ENCODE measurements around the gene LAMC3.

The LAMC3 gene

GRCh38 chr9:131017067-131017466, 8.1 kb downstream of the LAMC3 start:
- H3K9me3 ChIP-seq (replicated peaks; ENCODE audit: low read length), result no peaks in the 10 kb centered on the region
- no peaks in the 10 kb centered on the region for H3K36me3 ChIP-seq (ENCODE audit: insufficient read depth, low read length)
- peaks cover 9% of the 10 kb centered on the region for H3K4me1 ChIP-seq (ENCODE audit: control insufficient read depth, insufficient read depth, low read length)
- no peak overlapping the region for H3K9ac ChIP-seq (ENCODE audit: low read depth, low read length)
- H3K4me2 ChIP-seq (ENCODE audit: low read length), result no peak overlapping the region
- H3K27me3 ChIP-seq (ENCODE audit: control insufficient read depth, insufficient read depth, low read length), result peaks cover 42% of the 10 kb centered on the region
- H3K4me3 ChIP-seq (ENCODE audit: low read length), result no peak overlapping the region

DNA sequence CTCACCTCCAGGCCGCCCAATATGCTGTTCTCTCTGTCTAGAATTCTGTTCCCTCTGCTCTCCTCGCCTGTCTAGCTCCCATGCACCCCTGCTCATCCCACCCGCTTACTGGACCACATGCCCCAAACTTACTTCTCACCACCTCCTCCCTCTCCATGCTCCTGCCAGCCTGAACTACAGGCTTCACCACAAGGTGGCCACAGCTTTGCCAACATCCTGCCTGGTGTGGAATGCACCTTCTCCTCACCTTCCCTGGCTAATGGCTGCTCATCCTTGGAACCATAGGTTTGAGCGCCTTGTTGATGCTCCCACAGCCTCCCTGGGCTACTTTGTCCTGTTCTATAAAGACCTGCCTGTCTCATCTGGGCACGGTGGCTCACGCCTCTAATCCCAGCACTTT, 9.6 kb downstream of the LAMC3 start:
- Histone ChIP-seq H3K9me3 (replicated peaks; ENCODE audit: low read length) (no peaks in the 10 kb centered on the region), H3K4me3 (ENCODE audit: low read length) (no peak overlapping the region), H3K27me3 (ENCODE audit: control insufficient read depth, insufficient read depth, low read length) (peaks cover 39% of the 10 kb centered on the region), H3K36me3 (ENCODE audit: insufficient read depth, low read length) (no peaks in the 10 kb centered on the region), H3K4me1 (ENCODE audit: control insufficient read depth, insufficient read depth, low read length) (peaks cover 9% of the 10 kb centered on the region), H3K4me2 (ENCODE audit: low read length) (no peak overlapping the region), H3K9ac (ENCODE audit: low read depth, low read length) (no peak overlapping the region)

DNA sequence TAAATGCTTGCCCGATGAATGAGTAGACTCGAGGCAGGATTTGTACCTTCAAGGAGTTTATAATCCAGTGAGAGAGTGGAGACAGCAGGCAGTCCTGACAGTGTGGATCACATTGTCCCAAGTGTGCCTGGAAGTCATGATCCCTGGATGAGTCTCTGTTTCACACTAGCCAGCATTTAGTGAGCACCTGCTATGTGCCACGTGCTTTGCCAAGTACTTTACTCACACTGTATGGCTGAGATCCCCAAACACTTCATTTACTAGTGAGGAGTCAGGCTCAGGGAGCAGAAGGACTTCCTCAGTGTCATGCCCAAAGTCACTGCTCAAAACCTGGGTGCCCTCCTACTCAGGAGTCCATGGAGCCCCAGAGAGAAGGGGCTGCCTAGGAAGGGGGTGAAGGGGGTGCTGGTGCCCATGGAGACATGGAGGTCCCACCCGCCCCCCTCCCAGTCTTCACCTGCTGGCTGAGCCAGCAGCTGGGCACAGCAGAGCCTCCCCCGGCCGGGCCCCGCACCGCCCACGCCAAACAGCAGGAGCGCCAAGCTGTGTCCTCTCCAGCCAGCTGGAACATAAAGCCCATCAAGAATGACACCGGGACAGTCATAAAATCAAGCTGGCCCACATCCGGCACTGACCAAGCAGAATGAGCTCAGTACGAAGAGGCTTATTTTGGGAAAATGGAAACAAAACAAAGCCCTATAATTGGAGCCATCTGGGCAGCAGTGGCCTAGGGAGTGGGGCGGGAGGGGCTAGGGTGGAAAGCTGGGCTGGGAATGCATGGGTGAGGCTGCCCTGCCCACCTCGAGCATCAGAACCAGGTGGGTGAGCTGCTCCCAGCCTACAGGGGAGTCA, 10.6 kb downstream of the LAMC3 start:
- Histone ChIP-seq H3K4me3 (ENCODE audit: low read length) (no peak overlapping the region), H3K4me2 (ENCODE audit: low read length) (no peak overlapping the region), H3K9ac (ENCODE audit: low read depth, low read length) (no peak overlapping the region), H3K36me3 (ENCODE audit: insufficient read depth, low read length) (no peaks in the 10 kb centered on the region), H3K9me3 (replicated peaks; ENCODE audit: low read length) (no peaks in the 10 kb centered on the region), H3K4me1 (ENCODE audit: control insufficient read depth, insufficient read depth, low read length) (peaks cover 9% of the 10 kb centered on the region), H3K27me3 (ENCODE audit: control insufficient read depth, insufficient read depth, low read length) (peaks cover 45% of the 10 kb centered on the region)

DNA sequence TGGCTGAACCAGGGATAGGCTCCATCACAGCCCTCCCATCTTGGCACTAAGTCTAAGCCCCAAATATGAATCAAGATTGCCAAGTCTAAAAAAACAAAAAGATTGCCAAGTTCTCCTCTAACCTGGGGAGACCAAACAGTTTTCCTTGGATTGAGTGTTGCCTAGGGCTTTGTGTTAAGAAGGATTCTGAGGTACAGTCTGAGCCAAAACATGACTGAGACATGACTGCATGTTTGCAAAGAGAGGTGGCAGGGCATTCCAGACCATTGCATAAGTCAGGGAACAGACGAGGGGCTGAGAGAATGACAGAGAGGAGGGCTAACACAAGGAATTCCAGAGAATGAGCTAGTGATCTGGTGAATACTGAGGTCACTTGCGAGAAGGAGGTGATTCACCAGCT, 11.4 kb downstream of the LAMC3 start:
- peaks cover 50% of the 10 kb centered on the region for H3K27me3 ChIP-seq (ENCODE audit: control insufficient read depth, insufficient read depth, low read length)
- H3K4me1 ChIP-seq (ENCODE audit: control insufficient read depth, insufficient read depth, low read length), result peaks cover 9% of the 10 kb centered on the region
- H3K4me2 ChIP-seq (ENCODE audit: low read length), result no peak overlapping the region
- H3K9me3 ChIP-seq (replicated peaks; ENCODE audit: low read length), result no peaks in the 10 kb centered on the region
- no peak overlapping the region for H3K9ac ChIP-seq (ENCODE audit: low read depth, low read length)
- no peaks in the 10 kb centered on the region for H3K36me3 ChIP-seq (ENCODE audit: insufficient read depth, low read length)
- no peak overlapping the region for H3K4me3 ChIP-seq (ENCODE audit: low read length)

GRCh38 chr9:131020862-131021261, 11.9 kb downstream of the LAMC3 start:
- Histone ChIP-seq H3K9me3 (replicated peaks; ENCODE audit: low read length) (no peaks in the 10 kb centered on the region), H3K4me2 (ENCODE audit: low read length) (no peak overlapping the region), H3K4me1 (ENCODE audit: control insufficient read depth, insufficient read depth, low read length) (peaks cover 9% of the 10 kb centered on the region), H3K4me3 (ENCODE audit: low read length) (no peak overlapping the region), H3K36me3 (ENCODE audit: insufficient read depth, low read length) (no peaks in the 10 kb centered on the region), H3K9ac (ENCODE audit: low read depth, low read length) (no peak overlapping the region), H3K27me3 (ENCODE audit: control insufficient read depth, insufficient read depth, low read length) (peaks cover 53% of the 10 kb centered on the region)

DNA sequence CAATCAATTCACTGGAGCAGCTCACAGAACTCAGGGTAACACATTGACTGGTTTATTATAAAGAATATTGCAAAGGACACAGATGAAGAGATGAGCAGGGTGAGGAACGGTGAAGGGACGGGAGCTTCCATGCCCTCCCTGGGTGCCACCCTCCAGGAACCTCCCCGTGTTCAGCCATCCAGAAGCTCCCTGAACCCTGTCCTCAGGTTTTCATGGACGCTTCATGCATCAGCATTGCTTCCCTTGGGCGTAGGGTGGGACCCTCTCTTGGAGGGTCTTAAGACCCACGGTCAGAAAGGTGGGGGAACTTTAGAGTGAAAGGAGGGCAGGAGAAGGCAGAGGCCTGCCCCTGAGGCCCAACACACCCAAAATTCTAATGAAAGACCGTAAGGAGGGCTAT, 12.8 kb downstream of the LAMC3 start:
- Histone ChIP-seq H3K9me3 (replicated peaks; ENCODE audit: low read length) (no peaks in the 10 kb centered on the region), H3K4me3 (ENCODE audit: low read length) (no peak overlapping the region), H3K4me1 (ENCODE audit: control insufficient read depth, insufficient read depth, low read length) (peaks cover 9% of the 10 kb centered on the region), H3K27me3 (ENCODE audit: control insufficient read depth, insufficient read depth, low read length) (peaks cover 51% of the 10 kb centered on the region), H3K36me3 (ENCODE audit: insufficient read depth, low read length) (no peaks in the 10 kb centered on the region), H3K9ac (ENCODE audit: low read depth, low read length) (no peak overlapping the region), H3K4me2 (ENCODE audit: low read length) (no peak overlapping the region)

DNA sequence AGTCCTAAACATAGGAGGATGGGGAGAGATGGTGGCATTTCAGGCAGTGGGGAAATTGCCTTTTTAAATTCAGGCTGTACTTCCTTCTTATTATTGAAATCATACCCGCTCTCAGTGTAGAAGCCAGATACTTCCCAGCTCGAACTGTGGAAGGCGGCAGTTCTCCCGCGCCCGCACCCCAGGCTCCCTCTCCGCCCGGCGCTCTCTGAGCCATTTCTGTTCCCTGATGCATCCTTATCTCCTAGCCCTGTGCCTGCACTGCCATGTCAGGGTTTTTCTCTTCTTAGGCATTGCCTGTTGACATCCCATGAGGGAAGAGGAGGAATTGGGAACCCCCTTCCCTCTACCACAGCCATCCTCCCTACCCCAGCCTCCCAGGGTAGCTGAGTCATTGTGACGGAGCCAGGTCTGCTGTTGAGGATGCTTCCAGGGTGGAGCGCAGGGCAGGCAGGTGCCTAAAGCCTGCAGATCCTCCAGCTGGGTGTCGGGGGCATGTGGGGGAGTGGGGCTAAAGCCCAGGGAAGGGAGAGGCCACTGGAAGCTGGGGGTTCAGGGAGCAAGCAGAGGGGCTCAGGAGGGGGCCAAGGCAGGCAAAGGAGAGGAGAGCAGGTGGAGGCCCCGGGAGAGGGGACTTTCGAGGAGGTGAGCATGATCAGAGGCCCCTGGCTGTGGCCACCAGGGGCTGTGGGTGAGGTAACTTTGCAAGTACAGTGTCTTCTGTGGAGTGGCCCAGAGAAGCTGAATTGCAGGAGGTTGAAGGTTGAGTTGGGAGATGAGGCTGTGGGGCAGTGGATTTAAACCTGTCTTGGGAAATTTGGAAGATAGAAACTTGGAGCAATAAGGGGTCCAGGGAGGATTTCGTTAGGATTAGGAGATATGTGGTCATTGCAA, 16.2 kb downstream of the LAMC3 start:
- no peaks in the 10 kb centered on the region for H3K36me3 ChIP-seq (ENCODE audit: insufficient read depth, low read length)
- H3K4me3 ChIP-seq (ENCODE audit: low read length), result no peak overlapping the region
- peaks cover 70% of the 10 kb centered on the region for H3K27me3 ChIP-seq (ENCODE audit: control insufficient read depth, insufficient read depth, low read length)
- H3K4me1 ChIP-seq (ENCODE audit: control insufficient read depth, insufficient read depth, low read length), result peaks cover 2% of the 10 kb centered on the region
- no peaks in the 10 kb centered on the region for H3K9me3 ChIP-seq (replicated peaks; ENCODE audit: low read length)
- no peak overlapping the region for H3K9ac ChIP-seq (ENCODE audit: low read depth, low read length)
- H3K4me2 ChIP-seq (ENCODE audit: low read length), result no peak overlapping the region

GRCh38 chr9:131025953-131026858, 17.2 kb downstream of the LAMC3 start:
- H3K9me3 ChIP-seq (replicated peaks; ENCODE audit: low read length), result no peaks in the 10 kb centered on the region
- H3K27me3 ChIP-seq (ENCODE audit: control insufficient read depth, insufficient read depth, low read length), result peaks cover 75% of the 10 kb centered on the region
- no peaks in the 10 kb centered on the region for H3K36me3 ChIP-seq (ENCODE audit: insufficient read depth, low read length)
- no peak overlapping the region for H3K9ac ChIP-seq (ENCODE audit: low read depth, low read length)
- no peak overlapping the region for H3K4me2 ChIP-seq (ENCODE audit: low read length)
- no peaks in the 10 kb centered on the region for H3K4me1 ChIP-seq (ENCODE audit: control insufficient read depth, insufficient read depth, low read length)
- no peak overlapping the region for H3K4me3 ChIP-seq (ENCODE audit: low read length)

- Histone ChIP-seq H3K36me3 (ENCODE audit: insufficient read depth, low read length) (no peaks in the 10 kb centered on the region), H3K4me1 (ENCODE audit: control insufficient read depth, insufficient read depth, low read length) (no peaks in the 10 kb centered on the region), H3K9me3 (replicated peaks; ENCODE audit: low read length) (no peaks in the 10 kb centered on the region), H3K4me2 (ENCODE audit: low read length) (no peak overlapping the region), H3K9ac (ENCODE audit: low read depth, low read length) (no peak overlapping the region), H3K4me3 (ENCODE audit: low read length) (no peak overlapping the region), H3K27me3 (ENCODE audit: control insufficient read depth, insufficient read depth, low read length) (peaks cover 78% of the 10 kb centered on the region)
Measured at GRCh38 chr9:131027048-131027871, 18.3 kb downstream of the LAMC3 start.

- Histone ChIP-seq H3K27me3 (ENCODE audit: control insufficient read depth, insufficient read depth, low read length) (peaks cover 77% of the 10 kb centered on the region), H3K4me2 (ENCODE audit: low read length) (no peak overlapping the region), H3K9me3 (replicated peaks; ENCODE audit: low read length) (no peaks in the 10 kb centered on the region), H3K9ac (ENCODE audit: low read depth, low read length) (no peak overlapping the region), H3K4me3 (ENCODE audit: low read length) (no peak overlapping the region), H3K36me3 (ENCODE audit: insufficient read depth, low read length) (no peaks in the 10 kb centered on the region), H3K4me1 (ENCODE audit: control insufficient read depth, insufficient read depth, low read length) (no peaks in the 10 kb centered on the region)
Measured at GRCh38 chr9:131027872-131028179, 18.9 kb downstream of the LAMC3 start.

Measured in skeletal muscle satellite cell (primary cell).